ENCODE results near the gene DICER1. TPM values are rescaled to one million over a fixed set of nuclear protein-coding genes. Genes with fewer than 3 reads are reported as not detected.

DICER1 gene
- total RNA-seq, 1 donor from 2014 or later, result 104 TPM

GRCh38 chr14:95113476-95113875, 43.9 kb downstream of the DICER1 start:
- H3K4me1 Mint-ChIP-seq, result peaks cover 7% of the 10 kb centered on the region
- TF ChIP-seq CTCF (conservative IDR thresholded peaks at IDR 0.05), result no peak
- H3K36me3 Mint-ChIP-seq (ENCODE audit: low read depth), result peaks cover 19% of the 10 kb centered on the region
- DNase-seq (ENCODE audit: low read depth, low spot score), result no peak
- H3K4me3 Mint-ChIP-seq, result no peak overlapping the region
- H3K27ac Mint-ChIP-seq (ENCODE audit: unreplicated experiment), result no peak overlapping the region
- H3K9me3 Mint-ChIP-seq, result no peaks in the 10 kb centered on the region
- no peaks in the 10 kb centered on the region for H3K27me3 Mint-ChIP-seq (ENCODE audit: low read depth)

GRCh38 chr14:95111507-95112164, 45.7 kb downstream of the DICER1 start:
- TF ChIP-seq CTCF (conservative IDR thresholded peaks at IDR 0.05), result no peak
- H3K4me1 Mint-ChIP-seq, result no peaks in the 10 kb centered on the region
- H3K36me3 Mint-ChIP-seq (ENCODE audit: low read depth), result peaks cover 31% of the 10 kb centered on the region
- no peak for DNase-seq (ENCODE audit: low read depth, low spot score)
- no peak overlapping the region for H3K27ac Mint-ChIP-seq (ENCODE audit: unreplicated experiment)
- no peaks in the 10 kb centered on the region for H3K27me3 Mint-ChIP-seq (ENCODE audit: low read depth)
- H3K9me3 Mint-ChIP-seq, result no peaks in the 10 kb centered on the region
- H3K4me3 Mint-ChIP-seq, result no peak overlapping the region

- H3K4me3 Mint-ChIP-seq, result no peak overlapping the region
- DNase-seq (ENCODE audit: low read depth, low spot score), result no peak
- no peak overlapping the region for H3K27ac Mint-ChIP-seq (ENCODE audit: unreplicated experiment)
- no peaks in the 10 kb centered on the region for H3K27me3 Mint-ChIP-seq (ENCODE audit: low read depth)
- H3K4me1 Mint-ChIP-seq, result no peaks in the 10 kb centered on the region
- peaks cover 26% of the 10 kb centered on the region for H3K36me3 Mint-ChIP-seq (ENCODE audit: low read depth)
- TF ChIP-seq CTCF (conservative IDR thresholded peaks at IDR 0.05), result no peak
- H3K9me3 Mint-ChIP-seq, result no peaks in the 10 kb centered on the region
Observed at GRCh38 chr14:95110178-95110577, 47.2 kb downstream of the DICER1 start.

- no peak for DNase-seq (ENCODE audit: low read depth, low spot score)
- peaks cover 30% of the 10 kb centered on the region for H3K36me3 Mint-ChIP-seq (ENCODE audit: low read depth)
- H3K9me3 Mint-ChIP-seq, result no peaks in the 10 kb centered on the region
- H3K4me1 Mint-ChIP-seq, result no peaks in the 10 kb centered on the region
- TF ChIP-seq CTCF (conservative IDR thresholded peaks at IDR 0.05), result no peak
- no peak overlapping the region for H3K4me3 Mint-ChIP-seq
- no peaks in the 10 kb centered on the region for H3K27me3 Mint-ChIP-seq (ENCODE audit: low read depth)
- no peak overlapping the region for H3K27ac Mint-ChIP-seq (ENCODE audit: unreplicated experiment)
Observed at GRCh38 chr14:95107711-95108110, 49.6 kb downstream of the DICER1 start.

- TF ChIP-seq CTCF (conservative IDR thresholded peaks at IDR 0.05), result no peak
- H3K4me3 Mint-ChIP-seq, result no peak overlapping the region
- no peak overlapping the region for H3K27ac Mint-ChIP-seq (ENCODE audit: unreplicated experiment)
- DNase-seq (ENCODE audit: low read depth, low spot score), result no peak
- H3K36me3 Mint-ChIP-seq (ENCODE audit: low read depth), result peaks cover 34% of the 10 kb centered on the region
- no peaks in the 10 kb centered on the region for H3K4me1 Mint-ChIP-seq
- no peaks in the 10 kb centered on the region for H3K27me3 Mint-ChIP-seq (ENCODE audit: low read depth)
- no peaks in the 10 kb centered on the region for H3K9me3 Mint-ChIP-seq
Observed at GRCh38 chr14:95106971-95107370, 50.4 kb downstream of the DICER1 start.

All from neural crest cell (in vitro differentiated cells).